KMS-11 (cell line): ENCODE measurements around the gene ASXL3.

Source experiments
- H2AFZ ChIP-seq: fragments of 200-600 bp; sonication (generic); 2 replicates; pipeline ENCODE4 v1.6.1; 2016; ENCODE audit warnings: antibody characterized with exemption, mixed run types, low read depth
- H3K27ac ChIP-seq: fragments of 200-600 bp; sonication (generic); 2 replicates; pipeline ENCODE4 v1.6.1; 2016; ENCODE audit warnings: mild to moderate bottlenecking, mixed run types
- H3K27me3 ChIP-seq: fragments of 200-600 bp; sonication (generic); 2 replicates; pipeline ENCODE4 v1.6.1; 2017; ENCODE audit warnings: mild to moderate bottlenecking, low read depth, mixed run types, moderate library complexity; ENCODE audit not compliant: insufficient read depth
- H3K36me3 ChIP-seq: fragments of 200-600 bp; sonication (generic); 2 replicates; pipeline ENCODE4 v1.6.1; 2017; ENCODE audit warnings: mild to moderate bottlenecking, mixed run types; ENCODE audit not compliant: insufficient read depth
- H3K4me1 ChIP-seq: fragments of 200-600 bp; sonication (generic); 2 replicates; pipeline ENCODE4 v1.6.1; 2016; ENCODE audit warnings: mild to moderate bottlenecking, low read depth, mixed run types; ENCODE audit not compliant: poor library complexity, severe bottlenecking
- H3K4me2 ChIP-seq: fragments of 200-600 bp; sonication (generic); 2 replicates; pipeline ENCODE4 v1.7.0; 2016; ENCODE audit warnings: mild to moderate bottlenecking, mixed run types
- H3K4me3 ChIP-seq: fragments of 200-600 bp; sonication (generic); IDR thresholded peaks from 2 replicates; pipeline ENCODE4 v1.6.1; 2017; ENCODE audit warnings: low read depth, low read length, mixed read lengths; ENCODE audit not compliant: insufficient read depth
- H3K79me2 ChIP-seq: fragments of 200-600 bp; sonication (generic); 2 replicates; pipeline ENCODE4 v1.6.1; 2016; ENCODE audit warnings: low read depth, mixed run types; ENCODE audit not compliant: insufficient read depth
- H3K9ac ChIP-seq: fragments of 200-600 bp; sonication (generic); 2 replicates; pipeline ENCODE4 v1.6.1; 2016; ENCODE audit warnings: mild to moderate bottlenecking, mixed run types
- H4K20me1 ChIP-seq: fragments of 200-600 bp; sonication (generic); 2 replicates; pipeline ENCODE4 v1.6.1; 2016; ENCODE audit warnings: mild to moderate bottlenecking, mixed run types; ENCODE audit not compliant: insufficient read depth
- TF ChIP-seq, protein P1 (sequence below): fragments of 200-600 bp; sonication (generic); conservative IDR thresholded peaks from 2 replicates; pipeline ENCODE4 v1.6.1; 2017; ENCODE audit warnings: low read depth, mild to moderate bottlenecking, antibody characterized with exemption, low read length, moderate library complexity, mixed read lengths

ASXL3 gene

DNA sequence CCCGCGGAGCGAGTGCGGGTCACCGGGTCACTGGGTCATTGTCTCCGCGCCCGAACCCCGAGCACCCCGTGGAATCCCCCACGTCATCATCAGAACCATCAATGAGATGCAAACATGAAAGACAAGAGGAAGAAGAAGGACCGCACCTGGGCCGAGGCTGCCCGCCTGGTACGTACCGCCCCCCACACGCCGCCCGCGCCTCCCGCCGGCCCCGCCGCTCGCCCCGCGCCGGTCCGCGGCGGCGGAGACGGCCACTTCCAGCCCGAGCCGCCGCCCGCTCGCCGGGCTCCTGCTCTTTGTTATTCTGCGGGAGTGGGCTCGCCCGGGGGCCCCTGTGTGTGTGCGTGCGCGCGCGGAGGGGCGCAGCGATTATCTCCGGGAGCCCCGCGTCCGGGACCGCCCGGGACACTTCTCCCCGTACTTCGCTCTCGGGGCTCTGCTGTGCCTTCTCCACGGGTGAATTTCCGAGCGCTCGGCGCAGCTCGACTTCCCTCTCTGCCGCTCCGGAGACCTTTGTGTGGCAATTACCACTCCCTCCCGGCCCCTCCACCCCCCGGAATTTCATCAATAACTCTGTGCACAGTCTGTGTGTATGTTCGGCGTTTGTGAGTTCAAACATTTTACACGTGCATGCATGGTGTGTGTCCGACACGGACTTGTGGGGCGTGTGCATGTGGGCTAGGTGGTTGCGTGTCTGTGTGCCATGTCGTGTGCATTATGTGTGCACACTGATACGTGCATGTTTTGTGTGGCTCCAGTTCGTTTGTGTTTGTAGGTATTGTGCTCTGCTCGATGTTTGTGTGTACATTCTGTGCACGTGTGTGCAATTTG is 714 bp downstream of the ASXL3 start:
- TF ChIP-seq, protein P1, sequence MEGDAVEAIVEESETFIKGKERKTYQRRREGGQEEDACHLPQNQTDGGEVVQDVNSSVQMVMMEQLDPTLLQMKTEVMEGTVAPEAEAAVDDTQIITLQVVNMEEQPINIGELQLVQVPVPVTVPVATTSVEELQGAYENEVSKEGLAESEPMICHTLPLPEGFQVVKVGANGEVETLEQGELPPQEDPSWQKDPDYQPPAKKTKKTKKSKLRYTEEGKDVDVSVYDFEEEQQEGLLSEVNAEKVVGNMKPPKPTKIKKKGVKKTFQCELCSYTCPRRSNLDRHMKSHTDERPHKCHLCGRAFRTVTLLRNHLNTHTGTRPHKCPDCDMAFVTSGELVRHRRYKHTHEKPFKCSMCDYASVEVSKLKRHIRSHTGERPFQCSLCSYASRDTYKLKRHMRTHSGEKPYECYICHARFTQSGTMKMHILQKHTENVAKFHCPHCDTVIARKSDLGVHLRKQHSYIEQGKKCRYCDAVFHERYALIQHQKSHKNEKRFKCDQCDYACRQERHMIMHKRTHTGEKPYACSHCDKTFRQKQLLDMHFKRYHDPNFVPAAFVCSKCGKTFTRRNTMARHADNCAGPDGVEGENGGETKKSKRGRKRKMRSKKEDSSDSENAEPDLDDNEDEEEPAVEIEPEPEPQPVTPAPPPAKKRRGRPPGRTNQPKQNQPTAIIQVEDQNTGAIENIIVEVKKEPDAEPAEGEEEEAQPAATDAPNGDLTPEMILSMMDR = no peak
- peaks cover 7% of the 10 kb centered on the region for H3K4me1 ChIP-seq
- no peaks in the 10 kb centered on the region for H3K79me2 ChIP-seq
- H3K27me3 ChIP-seq = no peaks in the 10 kb centered on the region
- no peak overlapping the region for H3K4me2 ChIP-seq
- H3K36me3 ChIP-seq = no peaks in the 10 kb centered on the region
- H3K9ac ChIP-seq = no peak overlapping the region
- H3K4me3 ChIP-seq = no peak overlapping the region
- H4K20me1 ChIP-seq = no peaks in the 10 kb centered on the region
- H3K27ac ChIP-seq = no peak overlapping the region
- H2AFZ ChIP-seq = peak overlapping the region; percentile 38

GRCh38 chr18:33579349-33580215 is 1.6 kb downstream of the ASXL3 start:
- Histone ChIP-seq H3K27me3 (no peaks in the 10 kb centered on the region), H3K4me3 (no peak overlapping the region), H3K4me1 (peaks cover 7% of the 10 kb centered on the region), H2AFZ (peak overlapping the region; percentile 38; the same call in 1 of the 2 replicates), H4K20me1 (no peaks in the 10 kb centered on the region), H3K27ac (no peak overlapping the region), H3K9ac (no peak overlapping the region), H3K4me2 (no peak overlapping the region), H3K36me3 (no peaks in the 10 kb centered on the region), H3K79me2 (no peaks in the 10 kb centered on the region)
- TF ChIP-seq, protein P1 = no peak

DNA sequence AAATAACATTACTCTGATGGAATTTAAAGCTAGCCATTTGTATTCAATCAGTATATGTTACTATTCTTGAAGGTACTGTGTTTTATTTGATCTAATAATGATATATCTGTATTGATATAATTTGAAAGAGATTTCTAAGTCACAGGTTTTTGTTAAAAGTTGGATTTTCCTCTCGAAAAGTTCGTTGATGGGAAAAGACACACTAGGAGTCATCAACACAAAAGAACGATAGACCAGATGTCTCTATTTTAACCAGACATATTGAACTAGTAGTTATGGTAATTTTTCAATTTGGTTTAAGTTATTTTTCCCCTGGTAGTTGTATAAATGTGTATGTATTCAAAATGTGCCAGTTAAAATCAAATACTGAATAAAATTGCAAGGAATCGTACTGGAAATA is 2.5 kb downstream of the ASXL3 start:
- Histone ChIP-seq H3K79me2 (no peaks in the 10 kb centered on the region), H3K27ac (no peak overlapping the region), H4K20me1 (no peaks in the 10 kb centered on the region), H3K27me3 (no peaks in the 10 kb centered on the region), H3K4me2 (no peak overlapping the region), H3K4me1 (peaks cover 7% of the 10 kb centered on the region), H3K4me3 (no peak overlapping the region), H3K36me3 (no peaks in the 10 kb centered on the region), H3K9ac (no peak overlapping the region), H2AFZ (no peak overlapping the region)
- TF ChIP-seq, protein P1 = no peak

- TF ChIP-seq, protein P1 = no peak
- no peak overlapping the region for H3K4me3 ChIP-seq
- peaks cover 7% of the 10 kb centered on the region for H3K4me1 ChIP-seq
- no peaks in the 10 kb centered on the region for H3K79me2 ChIP-seq
- H2AFZ ChIP-seq = no peak overlapping the region
- H4K20me1 ChIP-seq = no peaks in the 10 kb centered on the region
- H3K27me3 ChIP-seq = no peaks in the 10 kb centered on the region
- H3K4me2 ChIP-seq = no peak overlapping the region
- H3K27ac ChIP-seq = no peak overlapping the region
- no peak overlapping the region for H3K9ac ChIP-seq
- no peaks in the 10 kb centered on the region for H3K36me3 ChIP-seq
These were observed 3.8 kb downstream of the ASXL3 start for GRCh38 chr18:33581856-33582255.
